Measurements from ENCODE around the gene SVIL.
"Not testable (repeated sequence)": the region's sequence is repeated elsewhere in the genome, so short reads cannot be mapped to it uniquely, and the experiment has no call there.

Gene SVIL

GRCh38 chr10:29479081-29479925 lies 155.5 kb downstream of the SVIL start:
- peak; percentile 58 for DNase-seq

- no peak for DNase-seq
Measured at GRCh38 chr10:29473406-29474100, 161.2 kb downstream of the SVIL start.

- DNase-seq: no peak
Measured at GRCh38 chr10:29473087-29473356, 161.7 kb downstream of the SVIL start.

- no peak for DNase-seq
Measured at GRCh38 chr10:29472301-29473086, 162.3 kb downstream of the SVIL start.

GRCh38 chr10:29471544-29471859 lies 163.3 kb downstream of the SVIL start:
- no peak for DNase-seq

GRCh38 chr10:29470843-29471543 lies 163.8 kb downstream of the SVIL start:
- DNase-seq: no peak

- no peak for DNase-seq
Measured at GRCh38 chr10:29470355-29470705, 164.4 kb downstream of the SVIL start.

GRCh38 chr10:29469481-29470354 lies 165.1 kb downstream of the SVIL start:
- no peak for DNase-seq

- DNase-seq: no peak
Measured at GRCh38 chr10:29465384-29465783, 169.4 kb downstream of the SVIL start.

GRCh38 chr10:29464671-29465171 lies 170.1 kb downstream of the SVIL start:
- DNase-seq: not testable (repeated sequence)

GRCh38 chr10:29461042-29461441 lies 173.7 kb downstream of the SVIL start:
- no peak for DNase-seq

- not testable (repeated sequence) for DNase-seq
Measured at GRCh38 chr10:29458190-29458589, 176.6 kb downstream of the SVIL start.

- no peak for DNase-seq
Measured at GRCh38 chr10:29455095-29455494, 179.7 kb downstream of the SVIL start.

GRCh38 chr10:29454250-29454649 lies 180.5 kb downstream of the SVIL start:
- DNase-seq: no peak

- no peak for DNase-seq
Measured at GRCh38 chr10:29452546-29452945, 182.2 kb downstream of the SVIL start.

- DNase-seq: no peak
Measured at GRCh38 chr10:29451946-29452345, 182.8 kb downstream of the SVIL start.

- DNase-seq: no peak
Measured at GRCh38 chr10:29450405-29450804, 184.4 kb downstream of the SVIL start.

GRCh38 chr10:29448756-29449592 lies 185.8 kb downstream of the SVIL start:
- DNase-seq: peak; percentile 89

GRCh38 chr10:29448125-29448524 lies 186.6 kb downstream of the SVIL start:
- DNase-seq: no peak

GRCh38 chr10:29446327-29446726 lies 188.4 kb downstream of the SVIL start:
- DNase-seq: no peak
